Activated T-cell treated with anti-CD3 and anti-CD28 coated beads, Interleukin-2, amount 50 U/mL, for 48 hours (primary cell): ENCODE measurements around the gene WFIKKN2.

Experiments
- DNase-seq, 2 experiments: peaks; one replicate each; pipeline ENCODE4 v3.0.0-alpha.2; 2020

The WFIKKN2 gene

GRCh38 chr17:50813583-50813982 lies 21.8 kb upstream of the WFIKKN2 start:
- DNase-seq = no peak

- DNase-seq = no peak
These were observed 20.0 kb upstream of the WFIKKN2 start for GRCh38 chr17:50815400-50815799.

- DNase-seq = no peak
These were observed 19.1 kb upstream of the WFIKKN2 start for GRCh38 chr17:50816271-50816670.

GRCh38 chr17:50816771-50817751 lies 18.3 kb upstream of the WFIKKN2 start:
- peak; percentile 72 to 77 for DNase-seq

- no peak for DNase-seq
These were observed 17.5 kb upstream of the WFIKKN2 start for GRCh38 chr17:50817838-50818237.

- no peak for DNase-seq
These were observed 17.1 kb upstream of the WFIKKN2 start for GRCh38 chr17:50818261-50818660.

- no peak for DNase-seq
These were observed 16.3 kb upstream of the WFIKKN2 start for GRCh38 chr17:50818921-50819657.

GRCh38 chr17:50820651-50821050 lies 14.7 kb upstream of the WFIKKN2 start:
- DNase-seq = no peak

GRCh38 chr17:50822550-50822949 lies 12.8 kb upstream of the WFIKKN2 start:
- no peak for DNase-seq

- no peak for DNase-seq
These were observed 11.0 kb upstream of the WFIKKN2 start for GRCh38 chr17:50824429-50824828.

- no peak for DNase-seq
These were observed 10.2 kb upstream of the WFIKKN2 start for GRCh38 chr17:50825188-50825587.

GRCh38 chr17:50828508-50829170 lies 6.7 kb upstream of the WFIKKN2 start:
- no peak for DNase-seq

GRCh38 chr17:50829332-50829731 lies 6.1 kb upstream of the WFIKKN2 start:
- DNase-seq = no peak

GRCh38 chr17:50830352-50830751 lies 5.0 kb upstream of the WFIKKN2 start:
- DNase-seq = no peak

- DNase-seq = no peak
These were observed 4.4 kb upstream of the WFIKKN2 start for GRCh38 chr17:50830994-50831393.

GRCh38 chr17:50831471-50831928 lies 3.9 kb upstream of the WFIKKN2 start:
- DNase-seq = no peak

GRCh38 chr17:50832267-50832863 lies 3.0 kb upstream of the WFIKKN2 start:
- no peak for DNase-seq

- no peak for DNase-seq
These were observed 2.5 kb upstream of the WFIKKN2 start for GRCh38 chr17:50832864-50833381.

- no peak for DNase-seq
These were observed 1.6 kb upstream of the WFIKKN2 start for GRCh38 chr17:50833510-50834428.

- no peak for DNase-seq
These were observed 721 bp upstream of the WFIKKN2 start for GRCh38 chr17:50834429-50835300.
